ENCODE results near the gene OAS3.
A peak's percentile ranks its signal among the peaks of the same experiment; 100 is the strongest.

Gene OAS3

GRCh38 chr12:112938751-112939150 is 477 bp downstream of the OAS3 start:
- no peak for TF ChIP-seq CTCF (IDR thresholded peaks at IDR 0.05)
- Histone ChIP-seq H3K9me3 (no peaks in the 10 kb centered on the region), H3K36me3 (peaks cover 0 to 1% (median 0%) of the 10 kb centered on the region in 3 donors), H3K27ac (peak overlapping the region; percentile 38 to 54), H3K4me3 (peak overlapping the region; percentile 61 to 81), H3K4me1 (peaks cover 0 to 17% (median 10%) of the 10 kb centered on the region in 4 donors), H3K27me3 (no peaks in the 10 kb centered on the region)
- intact Hi-C loops (cut with DNase I; ENCODE audit: low total_unique reads), result no loop called here
- no peak for DNase-seq

DNA sequence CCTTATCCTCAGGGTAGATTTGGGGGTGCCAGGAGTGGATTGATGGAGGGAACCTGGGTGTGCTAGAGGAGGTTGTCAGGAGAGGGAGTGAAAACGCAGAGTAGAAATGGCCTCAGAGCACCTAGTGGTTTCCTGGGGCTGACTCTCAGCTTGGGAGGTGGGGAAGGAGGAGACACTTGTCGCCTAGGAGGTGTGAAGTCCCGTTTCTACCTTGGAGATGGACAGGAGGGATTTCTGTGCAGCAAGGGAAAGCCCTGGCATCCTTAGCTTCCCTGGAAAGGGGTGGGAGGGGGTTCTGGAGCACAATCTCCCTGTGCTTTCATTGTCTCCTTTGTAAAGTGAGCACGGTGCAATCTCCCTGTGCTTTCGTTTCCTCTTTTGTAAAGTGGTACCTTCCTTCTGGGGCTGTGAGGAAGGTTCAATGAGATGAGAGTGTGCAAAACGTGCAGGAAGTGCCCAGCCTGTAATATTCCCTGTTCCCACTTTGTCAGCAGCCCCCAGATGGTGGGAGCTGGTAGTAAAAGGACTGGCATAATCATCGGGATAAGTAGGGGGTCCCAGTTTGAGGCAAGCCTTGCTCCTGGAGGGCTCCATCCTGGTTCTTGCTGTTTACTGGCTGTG is 1.6 kb downstream of the OAS3 start:
- H3K27me3 ChIP-seq, result no peaks in the 10 kb centered on the region
- DNase-seq, result no peak
- H3K4me1 ChIP-seq, result peaks cover 0 to 17% (median 10%) of the 10 kb centered on the region in 4 donors
- H3K9me3 ChIP-seq, result no peaks in the 10 kb centered on the region
- peaks cover 0 to 12% (median 0%) of the 10 kb centered on the region in 3 donors for H3K36me3 ChIP-seq
- H3K27ac ChIP-seq, result no peak overlapping the region
- no peak overlapping the region for H3K4me3 ChIP-seq
- intact Hi-C loops (cut with DNase I; ENCODE audit: low total_unique reads), result no loop called here
- no peak for TF ChIP-seq CTCF (IDR thresholded peaks at IDR 0.05)

DNA sequence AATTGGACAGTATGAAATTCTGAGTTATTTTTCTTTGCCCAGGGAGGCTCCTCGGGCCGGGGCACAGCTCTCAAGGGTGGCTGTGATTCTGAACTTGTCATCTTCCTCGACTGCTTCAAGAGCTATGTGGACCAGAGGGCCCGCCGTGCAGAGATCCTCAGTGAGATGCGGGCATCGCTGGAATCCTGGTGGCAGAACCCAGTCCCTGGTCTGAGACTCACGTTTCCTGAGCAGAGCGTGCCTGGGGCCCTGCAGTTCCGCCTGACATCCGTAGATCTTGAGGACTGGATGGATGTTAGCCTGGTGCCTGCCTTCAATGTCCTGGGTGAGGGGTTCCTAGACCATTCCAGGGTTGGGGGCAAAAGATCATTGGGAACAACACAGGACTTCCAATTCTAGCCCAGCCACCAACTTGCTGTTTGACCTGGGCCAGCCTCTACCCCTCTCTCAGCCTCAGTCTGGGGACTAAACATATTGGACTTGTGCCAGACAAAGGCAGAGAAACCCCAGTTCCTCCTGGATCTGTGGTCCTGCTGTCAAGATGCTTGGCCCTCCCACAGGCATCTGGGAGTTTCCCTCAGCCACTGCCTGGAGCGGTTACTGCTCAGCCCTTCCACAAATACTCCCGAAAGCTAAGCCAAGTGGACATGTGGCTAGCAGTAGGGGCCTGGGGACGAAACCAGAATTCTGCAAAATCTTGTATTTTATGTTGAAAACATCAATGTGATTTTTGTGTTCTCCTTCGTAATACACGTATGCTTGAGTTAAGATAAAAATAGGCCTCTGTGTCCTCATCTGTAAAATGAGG is 3.5 kb downstream of the OAS3 start:
- Histone ChIP-seq H3K27me3 (no peaks in the 10 kb centered on the region), H3K4me3 (no peak overlapping the region), H3K4me1 (peaks cover 0 to 17% (median 10%) of the 10 kb centered on the region in 4 donors), H3K9me3 (no peaks in the 10 kb centered on the region), H3K36me3 (peaks cover 0 to 21% (median 0%) of the 10 kb centered on the region in 3 donors), H3K27ac (no peak overlapping the region)
- no peak for TF ChIP-seq CTCF (IDR thresholded peaks at IDR 0.05)
- no peak for DNase-seq
- intact Hi-C loops (cut with DNase I; ENCODE audit: low total_unique reads), result no loop called here

- Histone ChIP-seq H3K27ac (no peak overlapping the region), H3K36me3 (peaks cover 0 to 21% (median 0%) of the 10 kb centered on the region in 3 donors), H3K4me1 (peaks cover 0 to 17% (median 10%) of the 10 kb centered on the region in 4 donors), H3K4me3 (no peak overlapping the region), H3K9me3 (no peaks in the 10 kb centered on the region), H3K27me3 (no peaks in the 10 kb centered on the region)
- no peak for TF ChIP-seq CTCF (IDR thresholded peaks at IDR 0.05)
- intact Hi-C loops (cut with DNase I; ENCODE audit: low total_unique reads), result no loop called here
- no peak for DNase-seq
These were observed 4.3 kb downstream of the OAS3 start for GRCh38 chr12:112942572-112942971.

DNA sequence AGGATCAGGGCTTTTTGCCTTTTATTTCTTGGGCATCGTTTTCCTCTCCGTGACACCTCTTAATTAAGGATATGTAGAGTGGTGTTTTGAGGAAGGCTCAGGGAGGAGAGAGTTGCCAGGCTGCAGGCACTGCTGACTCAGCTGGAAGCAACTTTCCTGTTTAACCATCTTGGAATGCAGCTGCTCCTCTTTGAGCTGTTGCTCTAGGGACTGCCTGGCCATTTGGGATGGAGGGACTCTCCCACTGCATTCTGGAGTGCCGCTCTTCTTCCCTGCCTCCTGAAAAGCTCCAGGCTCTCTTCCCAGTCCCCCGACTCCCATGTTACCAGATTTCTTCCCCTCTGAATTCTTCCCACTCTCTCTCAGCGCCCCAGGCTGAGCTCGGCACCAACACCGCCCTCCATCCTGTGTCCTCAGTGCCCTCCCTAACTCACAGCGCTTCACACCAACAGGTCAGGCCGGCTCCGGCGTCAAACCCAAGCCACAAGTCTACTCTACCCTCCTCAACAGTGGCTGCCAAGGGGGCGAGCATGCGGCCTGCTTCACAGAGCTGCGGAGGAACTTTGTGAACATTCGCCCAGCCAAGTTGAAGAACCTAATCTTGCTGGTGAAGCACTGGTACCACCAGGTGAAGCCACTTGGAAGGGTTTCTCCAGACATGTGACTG is 5.9 kb downstream of the OAS3 start:
- no peak for DNase-seq
- intact Hi-C loops (cut with DNase I; ENCODE audit: low total_unique reads), result no loop called here
- no peak overlapping the region for H3K4me3 ChIP-seq
- no peaks in the 10 kb centered on the region for H3K27me3 ChIP-seq
- peaks cover 0 to 9% (median 4%) of the 10 kb centered on the region in 4 donors for H3K4me1 ChIP-seq
- no peaks in the 10 kb centered on the region for H3K9me3 ChIP-seq
- TF ChIP-seq CTCF (IDR thresholded peaks at IDR 0.05), result no peak
- peaks cover 0 to 21% (median 5%) of the 10 kb centered on the region in 3 donors for H3K36me3 ChIP-seq
- H3K27ac ChIP-seq, result no peak overlapping the region
